HCT116 (cell line): ENCODE measurements around the gene LILRA2.

Source experiments
- CTCF ChIP-seq, 3 experiments: fragments of 200-600 bp in 1 of 3; sonication (generic) in 1 of 3; IDR thresholded peaks in 2 of 3; conservative IDR thresholded peaks in 1 of 3; 2 replicates each; pipeline ENCODE4 v1.5.1; 2012 to 2017; ENCODE audit warnings: low read depth in 2 of 3, low read length in 2 of 3, antibody characterized with exemption in 1 of 3, borderline replicate concordance in 1 of 3, control low read depth in 1 of 3, mild to moderate bottlenecking in 1 of 3, mixed read lengths in 1 of 3, mixed run types in 1 of 3, moderate library complexity in 1 of 3; ENCODE audit not compliant: insufficient read depth in 1 of 3
- EZH2 ChIP-seq: fragments of 200-600 bp; sonication (generic); IDR thresholded peaks from 2 replicates; pipeline ENCODE4 v1.6.1; 2017; ENCODE audit warnings: antibody characterized with exemption, mixed run types
- EZH2phosphoT487 ChIP-seq: fragments of 200-600 bp; IDR thresholded peaks from 2 replicates; pipeline ENCODE4 v1.6.1; 2018; ENCODE audit warnings: antibody characterized with exemption, borderline replicate concordance
- POLR2A ChIP-seq: IDR thresholded peaks from 2 replicates; pipeline ENCODE4 v1.7.0; 2011; ENCODE audit warnings: borderline replicate concordance; ENCODE audit not compliant: insufficient read depth, insufficient read length; ENCODE audit errors: extremely low read depth
- POLR2AphosphoS5 ChIP-seq: IDR thresholded peaks from 2 replicates; pipeline ENCODE4 v1.6.1; 2011; ENCODE audit warnings: mild to moderate bottlenecking, low read depth, low read length, moderate library complexity
- RAD21 ChIP-seq: IDR thresholded peaks from 2 replicates; pipeline ENCODE4 v1.6.1; 2012; ENCODE audit warnings: low read depth, mild to moderate bottlenecking
- ZFX ChIP-seq: fragments of 450-650 bp; IDR thresholded peaks from 2 replicates; pipeline ENCODE4 v1.6.1; 2017

DNA sequence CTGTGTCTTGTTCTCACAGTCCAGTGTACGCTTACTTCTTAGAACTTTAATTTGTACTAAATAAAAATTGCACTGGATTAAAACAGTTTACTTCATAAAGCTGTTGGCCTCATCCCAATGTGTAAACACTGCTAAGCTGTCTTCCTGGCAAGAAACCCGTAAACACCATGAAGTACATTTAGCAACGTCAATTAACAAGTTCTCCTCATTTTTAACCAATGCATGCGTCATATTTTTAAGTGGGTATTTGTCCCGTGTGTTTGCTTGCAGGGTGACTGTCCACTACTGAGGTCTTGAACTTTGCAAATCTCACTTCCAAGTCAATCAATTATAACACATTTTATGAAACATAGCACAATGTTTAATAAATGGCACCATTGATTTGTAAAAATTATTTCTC, 42.7 kb upstream of the LILRA2 start:
- TF ChIP-seq POLR2A, result no peak
- TF ChIP-seq ZFX, result no peak
- no peak for TF ChIP-seq EZH2
- TF ChIP-seq RAD21, result no peak
- no peak for TF ChIP-seq CTCF (IDR thresholded peaks at IDR 0.05 in 2 of 3, conservative IDR thresholded peaks at IDR 0.05 in 1 of 3; ENCODE audit: borderline replicate concordance in 1 of 3, insufficient read depth in 1 of 3, low read depth in 2 of 3, low read length in 2 of 3)
- TF ChIP-seq POLR2AphosphoS5, result no peak
- TF ChIP-seq EZH2phosphoT487, result no peak
